Measurements from ENCODE around the gene CRIP1.

DNA sequence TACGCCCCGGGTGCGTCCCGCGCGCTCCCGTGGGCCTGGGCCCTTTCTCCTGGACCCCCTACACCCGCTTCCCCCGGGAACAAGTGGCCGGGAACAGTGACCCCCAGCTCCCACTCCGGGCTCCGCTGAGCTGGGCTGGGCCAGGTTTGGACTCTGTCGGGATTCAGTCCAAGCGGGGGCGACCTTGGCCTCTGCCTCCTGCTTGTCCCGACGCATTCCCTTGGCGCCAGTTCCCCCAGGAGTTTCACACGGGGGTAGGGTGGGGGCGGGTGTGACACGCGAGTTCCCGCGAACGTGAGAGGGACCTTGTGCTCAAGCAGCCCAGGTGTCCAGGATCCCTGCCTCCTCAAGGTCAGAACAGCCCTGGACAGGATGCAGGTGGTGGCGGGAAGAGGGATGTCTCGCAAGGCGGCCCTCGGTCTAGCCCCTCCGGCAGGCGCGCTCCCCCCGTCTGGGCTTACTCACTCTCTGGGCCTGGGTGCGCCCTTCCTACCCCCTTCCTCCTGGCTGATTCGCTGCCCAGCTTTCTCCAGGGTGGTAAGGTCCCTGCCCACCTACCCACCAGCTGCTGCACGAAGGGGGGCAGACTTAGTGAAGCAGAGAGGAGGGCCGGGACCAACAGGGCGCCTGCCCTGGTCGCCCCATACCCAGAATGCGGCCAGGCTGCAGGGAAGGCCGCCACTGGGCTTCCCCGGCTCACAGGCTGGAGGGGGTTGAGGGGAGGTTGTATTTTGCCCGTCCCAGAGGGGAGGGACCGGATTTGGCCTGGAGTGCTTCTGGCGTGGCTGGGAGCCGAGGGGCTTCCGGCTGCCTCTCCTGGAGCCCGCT lies 11.2 kb upstream of the CRIP1 start:
- TF ChIP-seq EZH2 (IDR thresholded peaks at IDR 0.05): no peak
- no peak; the same call in none of the 2 replicates for TF ChIP-seq POLR2AphosphoS5 (IDR thresholded peaks at IDR 0.05; ENCODE audit: borderline replicate concordance, low read depth, low read length)
- TF ChIP-seq FOXP2 (optimal IDR thresholded peaks at IDR 0.05; ENCODE audit: control extremely low read depth, extremely low read length, insufficient read depth): no peak

Measured in SK-N-MC (cell line).